ENCODE data around the gene TTLL5. TPM values are rescaled to one million over a fixed set of nuclear protein-coding genes. Genes with fewer than 3 reads are reported as not detected.

The TTLL5 gene
- total RNA-seq, 3 donors from 2014 or later = 30.8 to 51.0 (median 32.8) TPM

DNA sequence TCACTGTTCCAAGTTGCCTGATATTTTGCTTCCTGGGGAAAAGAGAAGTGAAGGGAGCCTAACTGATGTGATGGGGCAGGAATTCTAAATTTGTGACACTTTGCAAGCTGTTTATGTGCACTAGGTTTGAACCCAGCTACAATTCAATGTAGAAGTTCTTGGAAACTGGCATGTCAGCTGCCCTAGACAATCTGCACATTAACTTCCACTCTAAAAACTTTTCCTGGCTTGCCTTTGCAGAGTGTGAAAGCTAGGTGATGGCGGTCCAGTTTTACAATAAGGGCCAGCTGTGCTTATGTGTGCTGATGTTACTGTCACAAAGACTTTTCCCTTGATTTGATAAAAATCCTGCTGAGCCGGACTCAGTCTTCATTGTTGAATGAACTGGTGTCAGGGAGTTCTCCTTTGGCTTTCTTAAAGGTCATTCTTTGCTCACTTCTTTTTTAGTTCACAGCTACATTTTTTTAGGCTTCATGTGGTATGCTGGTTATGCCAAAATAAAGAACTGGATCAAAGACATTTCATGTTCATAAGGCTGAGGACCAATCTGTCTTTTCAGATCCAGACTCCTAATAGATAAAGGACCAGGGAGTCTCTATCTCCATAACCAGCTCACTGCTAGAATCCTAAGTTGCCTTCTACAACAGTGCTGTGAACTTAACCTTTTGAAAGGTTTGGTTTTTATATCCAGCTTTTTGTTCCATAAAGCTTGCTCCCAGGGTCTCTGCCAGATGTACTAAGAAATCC is 187.3 kb downstream of the TTLL5 start:
- no peak for ATAC-seq
- intact Hi-C loops (cut with DNase I, micrococcal nuclease) = no loop called here
- TF ChIP-seq, protein P1, sequence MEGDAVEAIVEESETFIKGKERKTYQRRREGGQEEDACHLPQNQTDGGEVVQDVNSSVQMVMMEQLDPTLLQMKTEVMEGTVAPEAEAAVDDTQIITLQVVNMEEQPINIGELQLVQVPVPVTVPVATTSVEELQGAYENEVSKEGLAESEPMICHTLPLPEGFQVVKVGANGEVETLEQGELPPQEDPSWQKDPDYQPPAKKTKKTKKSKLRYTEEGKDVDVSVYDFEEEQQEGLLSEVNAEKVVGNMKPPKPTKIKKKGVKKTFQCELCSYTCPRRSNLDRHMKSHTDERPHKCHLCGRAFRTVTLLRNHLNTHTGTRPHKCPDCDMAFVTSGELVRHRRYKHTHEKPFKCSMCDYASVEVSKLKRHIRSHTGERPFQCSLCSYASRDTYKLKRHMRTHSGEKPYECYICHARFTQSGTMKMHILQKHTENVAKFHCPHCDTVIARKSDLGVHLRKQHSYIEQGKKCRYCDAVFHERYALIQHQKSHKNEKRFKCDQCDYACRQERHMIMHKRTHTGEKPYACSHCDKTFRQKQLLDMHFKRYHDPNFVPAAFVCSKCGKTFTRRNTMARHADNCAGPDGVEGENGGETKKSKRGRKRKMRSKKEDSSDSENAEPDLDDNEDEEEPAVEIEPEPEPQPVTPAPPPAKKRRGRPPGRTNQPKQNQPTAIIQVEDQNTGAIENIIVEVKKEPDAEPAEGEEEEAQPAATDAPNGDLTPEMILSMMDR (IDR thresholded peaks at IDR 0.05) = no peak
- no peak overlapping the region for H3K4me3 ChIP-seq
- H3K4me1 ChIP-seq (ENCODE audit: low read depth) = no peaks in the 10 kb centered on the region
- H3K36me3 ChIP-seq (ENCODE audit: low read depth) = no peaks in the 10 kb centered on the region
- DNase-seq = no peak
- no peaks in the 10 kb centered on the region for H3K9me3 ChIP-seq

DNA sequence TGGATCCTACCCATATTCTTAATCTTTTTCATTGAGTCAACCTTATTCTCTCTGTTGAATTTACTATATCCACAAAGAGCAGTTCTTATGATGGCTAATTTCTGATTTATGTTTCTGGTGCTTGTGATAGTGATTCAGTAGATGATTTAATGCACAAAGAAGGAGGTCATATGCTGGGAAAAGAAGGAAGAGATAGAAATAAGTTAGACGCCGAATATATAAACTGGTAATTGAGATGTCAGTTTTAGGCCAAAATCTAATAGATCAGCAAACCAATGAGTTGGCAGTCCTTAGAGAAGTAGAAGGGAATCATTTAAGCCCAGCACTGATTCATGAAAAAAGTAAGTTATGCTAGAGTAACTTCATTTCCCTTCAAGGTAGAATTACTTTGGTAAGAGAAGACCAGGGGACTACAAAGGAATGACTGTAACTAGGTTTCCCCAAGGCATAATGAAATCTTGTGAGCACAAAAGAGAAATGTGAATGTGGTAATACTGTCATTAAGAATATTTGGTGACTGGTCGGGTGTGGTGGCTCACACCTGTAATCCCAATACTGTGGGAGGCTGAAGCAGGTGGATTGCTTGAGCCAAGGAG is 188.4 kb downstream of the TTLL5 start:
- H3K9me3 ChIP-seq = no peaks in the 10 kb centered on the region
- no peaks in the 10 kb centered on the region for H3K4me1 ChIP-seq (ENCODE audit: low read depth)
- no peak for DNase-seq
- no peaks in the 10 kb centered on the region for H3K36me3 ChIP-seq (ENCODE audit: low read depth)
- intact Hi-C loops (cut with DNase I, micrococcal nuclease) = no loop called here
- no peak for ATAC-seq
- TF ChIP-seq, protein P1 (IDR thresholded peaks at IDR 0.05) = no peak
- no peak overlapping the region for H3K4me3 ChIP-seq

DNA sequence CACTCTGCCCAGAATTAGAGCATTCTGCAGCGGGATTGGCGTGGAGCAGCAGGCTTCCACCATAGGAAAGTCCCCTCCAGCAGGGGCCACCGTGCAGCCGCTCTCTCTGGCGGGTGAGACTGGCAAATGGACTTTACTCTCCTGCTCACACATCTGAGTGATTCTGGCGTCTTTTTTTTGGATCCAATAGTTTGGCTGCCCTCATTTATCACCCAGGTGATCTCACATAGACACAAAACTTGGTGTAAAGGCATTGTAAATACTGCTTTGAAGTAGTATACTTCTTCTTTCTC is 190.5 kb downstream of the TTLL5 start:
- TF ChIP-seq, protein P1 (IDR thresholded peaks at IDR 0.05) = no peak
- intact Hi-C loops (cut with DNase I, micrococcal nuclease) = no loop called here
- Histone ChIP-seq H3K9me3 (no peaks in the 10 kb centered on the region), H3K36me3 (ENCODE audit: low read depth) (no peaks in the 10 kb centered on the region), H3K4me3 (no peak overlapping the region), H3K4me1 (ENCODE audit: low read depth) (no peaks in the 10 kb centered on the region)
- DNase-seq = no peak
- ATAC-seq = no peak

DNA sequence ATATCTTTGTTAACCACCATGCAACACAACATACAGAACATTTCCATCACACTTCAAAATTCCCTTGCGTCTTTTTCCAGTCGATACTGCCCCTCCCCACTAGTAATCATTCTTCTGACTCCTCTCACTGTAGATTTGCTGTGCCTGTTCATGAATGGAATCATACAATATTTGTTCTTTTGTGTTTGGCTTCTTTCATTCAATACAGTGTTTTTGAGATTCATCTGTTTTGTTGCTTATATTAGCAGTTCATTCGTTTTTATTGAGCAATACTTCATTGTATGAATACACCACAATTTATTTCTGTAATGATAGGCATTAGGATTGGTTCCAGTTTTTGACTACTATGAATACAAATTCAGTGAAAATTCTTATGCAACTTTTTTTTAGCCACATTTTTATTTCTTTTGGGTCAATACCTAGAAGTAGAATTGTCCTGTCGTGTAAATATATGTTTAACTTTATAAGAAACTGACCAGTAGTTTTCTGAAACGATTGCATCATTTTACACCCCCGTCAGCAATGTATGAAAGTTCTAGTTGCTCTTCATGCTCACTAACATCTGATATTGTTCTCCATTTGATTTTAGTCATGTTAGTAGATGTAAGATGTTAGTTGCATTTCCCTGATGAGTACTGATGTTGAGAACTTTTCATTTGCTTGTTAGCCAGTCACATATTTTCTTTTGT is 193.2 kb downstream of the TTLL5 start:
- no peaks in the 10 kb centered on the region for H3K9me3 ChIP-seq
- H3K4me3 ChIP-seq = no peak overlapping the region
- no peaks in the 10 kb centered on the region for H3K36me3 ChIP-seq (ENCODE audit: low read depth)
- H3K4me1 ChIP-seq (ENCODE audit: low read depth) = no peaks in the 10 kb centered on the region
- TF ChIP-seq, protein P1 (IDR thresholded peaks at IDR 0.05) = no peak
- intact Hi-C loops (cut with DNase I, micrococcal nuclease) = no loop called here
- DNase-seq (no peak), ATAC-seq (no peak)

DNA sequence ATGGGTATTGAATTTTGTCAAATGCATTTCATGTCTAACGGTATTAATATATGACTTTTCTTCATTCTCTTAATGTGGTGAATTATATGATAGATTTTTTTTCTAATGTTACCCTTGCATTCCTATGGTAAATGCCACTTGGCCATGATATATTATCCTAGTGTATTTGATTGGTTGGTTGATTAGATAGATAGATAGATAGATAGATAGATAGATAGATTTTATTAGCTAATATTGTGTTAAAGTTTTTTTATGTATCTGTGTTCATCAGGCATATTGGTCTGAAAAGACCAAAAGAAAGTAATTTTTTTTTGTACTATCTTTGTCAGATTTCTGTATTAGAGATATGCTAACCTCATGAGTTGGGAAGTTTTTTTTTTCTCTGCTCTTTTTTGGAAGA is 196.2 kb downstream of the TTLL5 start:
- ATAC-seq (no peak), DNase-seq (no peak)
- TF ChIP-seq, protein P1 (IDR thresholded peaks at IDR 0.05) = no peak
- H3K4me3 ChIP-seq = no peak overlapping the region
- intact Hi-C loops (cut with DNase I, micrococcal nuclease) = no loop called here
- no peaks in the 10 kb centered on the region for H3K36me3 ChIP-seq (ENCODE audit: low read depth)
- H3K9me3 ChIP-seq = no peaks in the 10 kb centered on the region
- H3K4me1 ChIP-seq (ENCODE audit: low read depth) = no peaks in the 10 kb centered on the region
